ENCODE measurements around the gene TAGLN3. TPM values are rescaled to one million over a fixed set of nuclear protein-coding genes. Genes with fewer than 3 reads are reported as not detected.

The TAGLN3 gene
- polyA plus RNA-seq, 3 donors, result 2.3 to 2.8 (median 2.3) TPM

DNA sequence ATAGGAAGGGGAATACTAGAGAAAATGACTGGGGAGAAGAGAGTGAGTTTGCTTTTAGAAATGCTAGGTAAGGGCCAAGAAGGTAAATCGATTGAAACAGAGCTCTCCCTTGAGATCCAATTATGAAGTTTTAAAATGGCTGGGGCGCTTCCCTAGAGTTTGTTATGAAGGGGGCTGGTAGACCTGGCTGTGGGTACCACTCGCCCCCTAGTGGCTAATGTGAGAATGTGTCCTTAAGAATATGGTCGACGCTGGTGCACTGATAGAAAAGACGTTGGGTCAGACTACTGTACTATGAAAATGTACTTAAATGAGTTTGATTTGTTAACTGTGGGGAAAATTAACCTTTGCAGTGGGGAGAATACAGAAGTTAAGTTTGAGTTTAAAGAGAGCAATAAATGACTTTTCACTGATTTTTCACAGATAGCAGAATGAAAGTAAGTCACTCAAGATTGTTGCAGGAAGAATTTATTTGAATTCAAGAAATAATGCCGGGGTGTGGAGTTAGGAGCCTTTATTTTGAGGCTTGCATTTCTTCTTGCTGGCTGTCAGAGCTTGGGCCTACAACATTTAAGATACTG lies 45.0 kb downstream of the TAGLN3 start:
- peak; percentile 54 for DNase-seq

DNA sequence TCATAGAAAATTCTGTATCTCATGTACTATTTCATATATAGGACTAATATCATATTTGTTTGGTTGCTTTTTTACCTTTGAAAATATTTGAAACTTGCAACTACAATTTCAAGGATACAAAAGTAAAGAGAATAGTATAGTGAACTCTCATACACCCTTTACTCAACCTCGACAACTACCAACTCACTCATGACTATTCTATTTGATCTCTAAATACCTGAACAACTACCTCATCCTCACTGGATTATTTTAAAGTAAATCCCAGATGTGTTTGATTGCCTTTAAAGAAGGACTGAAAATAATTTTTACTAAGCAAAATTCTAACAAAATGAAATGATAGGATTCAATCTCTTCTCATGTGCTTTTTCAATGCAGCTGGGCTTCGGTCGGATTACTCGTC lies 47.9 kb downstream of the TAGLN3 start:
- DNase-seq, result no peak

DNA sequence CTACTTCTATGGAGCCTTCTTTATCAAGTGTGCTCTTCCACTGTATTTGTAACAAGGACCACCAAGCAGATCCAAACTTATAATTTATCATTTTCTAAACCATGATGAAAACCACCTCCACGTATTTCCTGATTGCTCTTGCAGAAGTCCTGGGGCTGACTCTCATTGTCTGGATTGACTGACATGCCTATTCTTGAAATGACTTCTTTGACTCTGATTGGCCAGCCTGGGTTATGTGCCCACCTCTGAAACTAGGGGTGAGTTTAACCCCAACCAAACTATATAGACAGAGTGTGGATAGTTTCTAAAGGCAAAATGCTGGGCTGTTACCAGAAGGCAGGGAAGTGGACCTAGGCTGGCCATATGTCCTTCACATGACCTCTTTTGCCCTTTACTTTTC lies 48.5 kb downstream of the TAGLN3 start:
- no peak for DNase-seq

DNA sequence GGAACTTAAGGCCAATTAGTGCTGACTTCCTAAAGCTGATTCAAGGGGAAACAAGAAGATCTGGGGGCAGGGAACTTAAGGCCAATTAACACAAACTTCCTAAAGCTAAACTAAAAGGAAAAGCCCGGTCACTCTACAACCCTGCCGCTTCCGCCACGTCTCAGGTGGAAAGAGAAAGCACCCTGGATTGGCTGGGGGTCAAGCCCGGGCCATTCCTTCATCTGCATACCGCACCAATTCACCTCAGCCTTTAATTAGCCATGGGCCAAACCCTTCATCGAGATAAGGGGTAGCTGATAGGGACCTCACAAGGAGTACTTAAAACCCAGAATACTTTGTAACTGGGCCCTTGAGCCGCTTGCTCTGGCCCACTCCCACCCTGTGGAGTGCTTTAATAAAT lies 50.2 kb downstream of the TAGLN3 start:
- no peak for DNase-seq

DNA sequence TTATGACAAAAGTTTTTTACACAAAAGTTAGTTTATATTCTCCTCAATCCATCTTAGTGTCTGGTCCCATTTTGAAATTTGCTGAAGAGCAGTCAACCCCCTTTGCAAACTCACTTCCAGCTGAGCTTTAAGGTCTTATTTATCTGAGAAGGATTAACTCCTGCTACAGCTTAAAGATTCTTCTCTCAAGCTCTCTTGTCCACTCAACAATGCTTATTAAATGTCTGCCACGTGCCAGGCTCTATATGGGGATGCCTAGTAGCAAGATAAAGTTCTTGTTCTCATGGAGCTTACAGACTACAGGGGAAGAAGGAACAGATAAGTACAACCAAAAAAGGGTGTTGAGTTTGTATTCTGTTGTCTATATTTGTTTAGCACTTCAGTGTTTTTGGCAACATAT lies 54.5 kb downstream of the TAGLN3 start:
- DNase-seq, result no peak

DNA sequence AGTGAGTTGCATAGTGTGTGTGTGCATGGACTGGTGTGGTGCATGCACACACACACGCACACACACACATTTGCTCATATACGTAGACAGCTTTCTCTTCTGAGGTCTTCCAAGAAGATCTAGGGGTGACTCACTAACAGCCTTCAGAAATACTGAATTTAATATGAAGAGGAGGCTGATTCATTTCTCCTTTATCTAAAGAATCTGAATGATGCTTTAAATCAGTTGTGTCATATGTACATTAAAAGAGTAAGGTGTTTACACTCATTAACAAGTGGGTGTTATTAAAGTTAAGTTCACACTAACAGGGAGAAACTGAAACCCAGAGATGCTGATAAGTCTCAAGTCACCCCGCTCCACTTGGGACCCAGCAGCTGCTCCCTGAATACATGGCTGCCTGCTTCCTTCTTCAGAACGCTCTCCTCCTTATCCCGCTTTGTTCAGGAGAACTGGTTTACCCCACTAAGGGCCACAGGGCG lies 57.8 kb downstream of the TAGLN3 start:
- DNase-seq, result no peak

DNA sequence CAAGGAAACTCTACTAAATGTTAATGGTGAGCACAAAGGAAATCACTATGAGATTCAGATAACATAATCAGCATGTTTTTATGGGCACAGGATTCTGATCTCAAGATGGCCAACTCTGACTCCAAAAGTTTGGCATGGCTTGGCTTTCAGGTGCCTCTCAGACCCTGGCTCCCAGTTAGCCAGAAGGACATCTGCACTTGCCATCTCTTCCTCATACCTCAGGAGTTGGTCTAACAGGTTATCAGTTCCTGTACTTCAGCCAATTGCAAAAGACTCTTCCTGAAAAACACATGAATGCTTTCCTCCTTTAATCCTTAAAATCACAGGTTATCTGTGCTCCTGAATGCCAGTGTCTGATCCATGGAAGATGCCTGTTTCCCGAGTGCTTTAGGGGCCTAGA lies 60.8 kb downstream of the TAGLN3 start:
- DNase-seq, result no peak

DNA sequence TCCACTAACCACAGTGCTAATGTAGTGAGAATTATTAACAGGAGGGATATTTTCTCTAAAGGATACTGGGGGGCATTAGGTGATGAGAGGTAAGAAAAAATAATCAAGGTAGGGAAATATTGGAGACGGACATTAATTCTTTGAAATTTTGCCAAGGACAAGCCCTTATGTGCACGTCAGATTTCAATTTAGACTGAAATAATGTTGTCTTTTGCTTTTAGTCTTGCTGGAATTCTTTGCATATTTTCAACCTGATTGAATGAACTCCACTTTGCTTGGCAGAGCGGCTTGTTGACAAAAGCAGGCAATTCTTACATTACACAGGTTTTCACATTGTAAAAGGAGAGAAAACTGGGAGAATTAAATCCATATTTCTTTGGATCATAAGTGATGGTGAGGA lies 62.4 kb downstream of the TAGLN3 start:
- no peak for DNase-seq

Other genes with a start within 250 kb of the TAGLN3 start
- 100 to 1,000 TPM in 1 of 3 donors, 10 to 100 TPM in 2; 77.7 to 105 (median 98.4) TPM for gene PHLDB2, start 139.7 kb upstream of the TAGLN3 start, polyA plus RNA-seq (ENCODE audit: insufficient read length in 3 of 3)
- 10 to 100 TPM; 46.7 to 52.0 (median 51.8) TPM for gene ABHD10, start 19.9 kb upstream of the TAGLN3 start, polyA plus RNA-seq (ENCODE audit: insufficient read length in 3 of 3)
- under 1 TPM in 2 of 3 donors, not detected in 1; 0.03 to 0.06 TPM for gene TMPRSS7, start 35.8 kb downstream of the TAGLN3 start, polyA plus RNA-seq (ENCODE audit: insufficient read length in 3 of 3)
- gene C3orf52, start 87.5 kb downstream of the TAGLN3 start, polyA plus RNA-seq (ENCODE audit: insufficient read length in 3 of 3), result 1 to 10 TPM; 4.9 to 6.8 (median 5.3) TPM
- gene GCSAM, start 134.3 kb downstream of the TAGLN3 start, polyA plus RNA-seq (ENCODE audit: insufficient read length in 3 of 3), result 1 to 10 TPM in 2 of 3 donors, under 1 TPM in 1; 0.74 to 2.1 (median 1.3) TPM